Liver (tissue), 3 donors: Measurements from ENCODE around the gene CCM2.

ENCODE experiments used
- ATF3 ChIP-seq: IDR thresholded peaks from 2 replicates; pipeline ENCODE4 v1.6.1; 2016; ENCODE audit warnings: antibody characterized with exemption
- CTCF ChIP-seq: fragments of 150-350 bp; IDR thresholded peaks from 2 replicates; pipeline ENCODE4 v1.5.1; 2017; ENCODE audit warnings: improper control_type of control experiment, low read depth, low read length; ENCODE audit not compliant: missing input control
- EGR1 ChIP-seq, 2 donors: IDR thresholded peaks; 2 replicates each; pipeline ENCODE4 v1.6.1; 2016 to 2018; ENCODE audit warnings: antibody characterized with exemption in 2 of 2, low read depth in 2 of 2
- FOXA1 ChIP-seq: IDR thresholded peaks from 2 replicates; pipeline ENCODE4 v1.6.1; 2016; ENCODE audit warnings: antibody characterized with exemption
- GABPA ChIP-seq, 2 donors: IDR thresholded peaks in 1 of 2; conservative IDR thresholded peaks in 1 of 2; 2 replicates each; pipeline ENCODE4 v1.6.1; 2016; ENCODE audit warnings: antibody characterized with exemption in 2 of 2, mild to moderate bottlenecking in 1 of 2, moderate library complexity in 1 of 2
- JUND ChIP-seq, 2 donors: IDR thresholded peaks; 2 replicates each; pipeline ENCODE4 v1.6.1; 2016; ENCODE audit warnings: antibody characterized with exemption in 2 of 2
- MAX ChIP-seq: IDR thresholded peaks from 2 replicates; pipeline ENCODE4 v1.6.1; 2016; ENCODE audit warnings: antibody characterized with exemption
- RAD21 ChIP-seq, 2 donors: IDR thresholded peaks; 2 replicates each; pipeline ENCODE4 v1.6.1; 2016; ENCODE audit warnings: antibody characterized with exemption in 2 of 2, mild to moderate bottlenecking in 2 of 2
- REST ChIP-seq: IDR thresholded peaks from 2 replicates; pipeline ENCODE4 v1.6.1; 2016; ENCODE audit warnings: antibody characterized with exemption, mild to moderate bottlenecking
- SP1 ChIP-seq: IDR thresholded peaks from 2 replicates; pipeline ENCODE4 v1.6.1; 2018; ENCODE audit warnings: antibody characterized with exemption, mild to moderate bottlenecking
- TAF1 ChIP-seq: conservative IDR thresholded peaks from 2 replicates; pipeline ENCODE4 v1.6.1; 2016; ENCODE audit warnings: antibody characterized with exemption, mild to moderate bottlenecking
- YY1 ChIP-seq: IDR thresholded peaks from 2 replicates; pipeline ENCODE4 v1.6.1; 2016; ENCODE audit warnings: antibody characterized with exemption, mild to moderate bottlenecking
- ZBTB33 ChIP-seq: IDR thresholded peaks from 2 replicates; pipeline ENCODE4 v1.6.1; 2016; ENCODE audit warnings: antibody characterized with exemption
- donor health status: healthy.
- donor health status: healthy.

- TF ChIP-seq CTCF, result no peak
- no peak for TF ChIP-seq RAD21 (IDR thresholded peaks at IDR 0.05)
- TF ChIP-seq ZBTB33, result no peak
- no peak for TF ChIP-seq REST
- TF ChIP-seq JUND (IDR thresholded peaks at IDR 0.05), result no peak
- no peak for TF ChIP-seq TAF1
- no peak for TF ChIP-seq MAX
- no peak for TF ChIP-seq YY1
- no peak for TF ChIP-seq EGR1 (IDR thresholded peaks at IDR 0.05; ENCODE audit: low read depth in 2 of 2)
- TF ChIP-seq GABPA (IDR thresholded peaks at IDR 0.05 in 1 of 2, conservative IDR thresholded peaks at IDR 0.05 in 1 of 2), result no peak
- TF ChIP-seq FOXA1, result no peak
- TF ChIP-seq SP1, result no peak
- TF ChIP-seq ATF3, result no peak
Observed at GRCh38 chr7:44955733-44956132, 44.3 kb upstream of the CCM2 start.
